Omental fat pad (tissue), 4 donors: ENCODE data around the gene CFAP46. TPM values are rescaled to one million over a fixed set of nuclear protein-coding genes. Genes with fewer than 3 reads are reported as not detected.
"Not testable (repeated sequence)": the region's sequence is repeated elsewhere in the genome, so short reads cannot be mapped to it uniquely, and the experiment has no call there.

Experiments used
- ATAC-seq: fragments of 150-250 bp; one replicate; pipeline ENCODE4 v1.9.1; 2016; ENCODE audit warnings: mild to moderate bottlenecking, moderate library complexity; ENCODE audit not compliant: low FRiP score
- DNase-seq: peaks from one replicate; pipeline ENCODE4 v3.0.0-alpha.2; 2019; ENCODE audit warnings: low spot score
- total RNA-seq, 4 donors: library from RNA; depleted of rRNA; stranded (reverse); fragments of >200 nt; gene quantifications; one replicate each; pipeline ENCODE4 v1.1.0, GENCODE V29; 2016
- TF ChIP-seq, protein P1 (sequence below), 3 donors: fragments of 450-650 bp; IDR thresholded peaks; one replicate each; pipeline ENCODE4 v1.5.1; 2016 to 2017; ENCODE audit warnings: antibody characterized with exemption in 3 of 3, mild to moderate bottlenecking in 3 of 3, moderate library complexity in 2 of 3

The CFAP46 gene
- total RNA-seq, 4 donors from 2014 or later: 0.24 to 0.37 TPM; not detected in 2

DNA sequence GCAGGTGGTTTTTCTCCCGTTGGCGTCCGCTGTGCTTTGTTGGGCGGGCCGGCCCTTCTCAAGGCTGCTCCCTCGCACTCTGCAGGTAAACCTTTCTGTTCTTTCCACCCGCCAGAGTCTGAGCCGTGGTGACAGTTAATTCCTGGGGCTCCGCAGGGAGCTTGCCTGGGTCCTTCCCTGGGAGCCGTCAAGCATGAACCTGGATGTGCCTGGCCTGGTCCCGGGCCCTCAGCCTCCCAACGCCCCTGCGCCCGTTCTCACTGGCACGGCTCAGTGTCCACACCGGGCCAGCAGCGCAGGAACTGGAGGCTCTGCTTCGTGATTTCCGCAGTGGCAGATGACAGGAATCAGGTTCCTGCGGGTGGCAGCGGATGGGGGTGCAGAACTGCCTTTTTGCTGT lies 145.5 kb downstream of the CFAP46 start:
- DNase-seq: no peak
- TF ChIP-seq, protein P1, sequence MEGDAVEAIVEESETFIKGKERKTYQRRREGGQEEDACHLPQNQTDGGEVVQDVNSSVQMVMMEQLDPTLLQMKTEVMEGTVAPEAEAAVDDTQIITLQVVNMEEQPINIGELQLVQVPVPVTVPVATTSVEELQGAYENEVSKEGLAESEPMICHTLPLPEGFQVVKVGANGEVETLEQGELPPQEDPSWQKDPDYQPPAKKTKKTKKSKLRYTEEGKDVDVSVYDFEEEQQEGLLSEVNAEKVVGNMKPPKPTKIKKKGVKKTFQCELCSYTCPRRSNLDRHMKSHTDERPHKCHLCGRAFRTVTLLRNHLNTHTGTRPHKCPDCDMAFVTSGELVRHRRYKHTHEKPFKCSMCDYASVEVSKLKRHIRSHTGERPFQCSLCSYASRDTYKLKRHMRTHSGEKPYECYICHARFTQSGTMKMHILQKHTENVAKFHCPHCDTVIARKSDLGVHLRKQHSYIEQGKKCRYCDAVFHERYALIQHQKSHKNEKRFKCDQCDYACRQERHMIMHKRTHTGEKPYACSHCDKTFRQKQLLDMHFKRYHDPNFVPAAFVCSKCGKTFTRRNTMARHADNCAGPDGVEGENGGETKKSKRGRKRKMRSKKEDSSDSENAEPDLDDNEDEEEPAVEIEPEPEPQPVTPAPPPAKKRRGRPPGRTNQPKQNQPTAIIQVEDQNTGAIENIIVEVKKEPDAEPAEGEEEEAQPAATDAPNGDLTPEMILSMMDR (IDR thresholded peaks at IDR 0.05): no peak
- no peak for ATAC-seq

- no peak for ATAC-seq
- no peak for DNase-seq
- TF ChIP-seq, protein P1 (IDR thresholded peaks at IDR 0.05): no peak
Measured at GRCh38 chr10:132793871-132794849, 148.2 kb downstream of the CFAP46 start.

- no peak for ATAC-seq
- TF ChIP-seq, protein P1 (IDR thresholded peaks at IDR 0.05): no peak
Measured at GRCh38 chr10:132793213-132793612, 149.2 kb downstream of the CFAP46 start.

DNA sequence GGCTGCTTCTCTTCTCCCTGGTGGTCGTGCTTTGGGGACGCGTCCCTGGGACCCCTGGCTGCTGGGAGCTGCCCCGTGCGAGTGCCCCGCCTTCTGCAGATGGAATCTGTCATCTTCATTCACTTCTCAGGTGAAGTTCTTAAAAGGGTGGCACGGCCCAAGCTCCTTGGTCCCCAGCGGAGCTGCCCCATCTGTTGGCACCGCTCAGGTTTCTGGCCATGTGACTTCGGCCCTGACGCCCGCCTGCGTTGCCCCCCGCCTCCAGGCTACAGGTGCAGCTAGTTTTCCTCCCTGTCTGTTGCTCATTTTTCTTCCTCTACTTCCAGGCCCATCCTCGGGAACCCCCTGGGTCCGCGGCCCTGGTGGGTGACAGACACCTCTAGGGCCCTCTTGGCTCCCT lies 149.6 kb downstream of the CFAP46 start:
- DNase-seq (no peak), ATAC-seq (no peak)
- TF ChIP-seq, protein P1 (IDR thresholded peaks at IDR 0.05): no peak

More at GRCh38 chr10:132793213-132793612, 149.2 kb downstream of the CFAP46 start:
- no peak for DNase-seq

GRCh38 chr10:132792099-132792498 lies 150.3 kb downstream of the CFAP46 start:
- DNase-seq, ATAC-seq: not testable (repeated sequence)

- TF ChIP-seq, protein P1 (IDR thresholded peaks at IDR 0.05): no peak
- no peak for DNase-seq
- no peak for ATAC-seq
Measured at GRCh38 chr10:132790934-132791829, 151.2 kb downstream of the CFAP46 start.

- DNase-seq: no peak
- TF ChIP-seq, protein P1 (IDR thresholded peaks at IDR 0.05): no peak
- ATAC-seq: no peak
Measured at GRCh38 chr10:132790470-132790869, 151.9 kb downstream of the CFAP46 start.
